ENCODE measurements around the gene ECT2L.
A peak's percentile ranks its signal among the peaks of the same experiment; 100 is the strongest.

The ECT2L gene

GRCh38 chr6:138806889-138807288, 11.0 kb downstream of the ECT2L start:
- DNase-seq = no peak

GRCh38 chr6:138809677-138810076, 13.8 kb downstream of the ECT2L start:
- DNase-seq = no peak

GRCh38 chr6:138811866-138812265, 16.0 kb downstream of the ECT2L start:
- DNase-seq = no peak

GRCh38 chr6:138814179-138814834, 18.4 kb downstream of the ECT2L start:
- DNase-seq = peak; percentile 97

GRCh38 chr6:138815221-138815620, 19.3 kb downstream of the ECT2L start:
- DNase-seq = no peak

- peak; percentile 61 for DNase-seq
Observed at GRCh38 chr6:138815797-138816528, 20.1 kb downstream of the ECT2L start.

GRCh38 chr6:138817799-138818198, 21.9 kb downstream of the ECT2L start:
- DNase-seq = peak; percentile 72

GRCh38 chr6:138818496-138819194, 22.8 kb downstream of the ECT2L start:
- DNase-seq = no peak

GRCh38 chr6:138821519-138821918, 25.6 kb downstream of the ECT2L start:
- no peak for DNase-seq

- DNase-seq = no peak
Observed at GRCh38 chr6:138824482-138825144, 28.7 kb downstream of the ECT2L start.

- DNase-seq = no peak
Observed at GRCh38 chr6:138830248-138830647, 34.4 kb downstream of the ECT2L start.

GRCh38 chr6:138832182-138832581, 36.3 kb downstream of the ECT2L start:
- no peak for DNase-seq

GRCh38 chr6:138833816-138834539, 38.1 kb downstream of the ECT2L start:
- DNase-seq = peak; percentile 37

- no peak for DNase-seq
Observed at GRCh38 chr6:138837246-138837645, 41.4 kb downstream of the ECT2L start.

- no peak for DNase-seq
Observed at GRCh38 chr6:138844192-138844591, 48.3 kb downstream of the ECT2L start.

GRCh38 chr6:138847884-138848283, 52.0 kb downstream of the ECT2L start:
- DNase-seq = no peak

GRCh38 chr6:138848461-138848860, 52.6 kb downstream of the ECT2L start:
- DNase-seq = no peak

GRCh38 chr6:138849791-138850190, 53.9 kb downstream of the ECT2L start:
- DNase-seq = no peak

- no peak for DNase-seq
Observed at GRCh38 chr6:138856654-138857053, 60.8 kb downstream of the ECT2L start.

GRCh38 chr6:138857775-138858174, 61.9 kb downstream of the ECT2L start:
- DNase-seq = no peak

- no peak for DNase-seq
Observed at GRCh38 chr6:138862456-138862855, 66.6 kb downstream of the ECT2L start.

- DNase-seq = no peak
Observed at GRCh38 chr6:138863321-138863720, 67.4 kb downstream of the ECT2L start.
